GM12864 (cell line): ENCODE data around the gene GABRD.

ENCODE experiments used
- DNase-seq: peaks from one replicate; pipeline ENCODE4 v3.0.0-alpha.2; 2011; ENCODE audit warnings: low read depth
- H3K4me3 ChIP-seq: 2 replicates; pipeline ENCODE4 v1.5.1; 2011; ENCODE audit warnings: mild to moderate bottlenecking, low read depth, low read length, control low read depth
- CTCF ChIP-seq: IDR thresholded peaks from 2 replicates; pipeline ENCODE4 v1.5.1; 2011; ENCODE audit warnings: low read depth, mild to moderate bottlenecking, moderate library complexity, low read length, control low read depth, inconsistent platforms; ENCODE audit errors: missing control alignments

The GABRD gene

DNA sequence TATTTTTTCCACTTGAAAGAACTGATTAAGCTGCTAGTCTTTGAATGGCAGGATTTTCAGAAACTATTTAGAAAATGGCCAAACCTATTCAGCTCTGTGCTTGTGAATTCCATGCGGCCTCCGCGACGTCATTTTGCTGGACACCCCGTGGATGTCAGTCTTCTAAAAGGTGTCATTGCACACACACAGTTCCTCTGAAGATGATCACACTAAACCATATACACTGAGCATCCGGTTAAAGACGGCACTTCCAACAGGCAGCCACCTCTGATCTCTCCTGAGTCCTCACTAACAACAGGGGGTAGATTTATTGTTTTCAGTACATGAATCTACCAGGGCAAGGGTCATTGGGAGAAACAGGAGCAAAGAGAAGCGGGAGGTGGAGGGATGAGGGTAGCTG is 24.6 kb upstream of the GABRD start:
- DNase-seq, result no peak
- no peak overlapping the region for H3K4me3 ChIP-seq
- TF ChIP-seq CTCF, result no peak

GRCh38 chr1:1996207-1996651 is 22.9 kb upstream of the GABRD start:
- no peak for TF ChIP-seq CTCF
- DNase-seq, result no peak
- H3K4me3 ChIP-seq, result no peak overlapping the region

GRCh38 chr1:1997576-1997975 is 21.6 kb upstream of the GABRD start:
- TF ChIP-seq CTCF, result no peak
- H3K4me3 ChIP-seq, result no peak overlapping the region
- DNase-seq, result no peak

DNA sequence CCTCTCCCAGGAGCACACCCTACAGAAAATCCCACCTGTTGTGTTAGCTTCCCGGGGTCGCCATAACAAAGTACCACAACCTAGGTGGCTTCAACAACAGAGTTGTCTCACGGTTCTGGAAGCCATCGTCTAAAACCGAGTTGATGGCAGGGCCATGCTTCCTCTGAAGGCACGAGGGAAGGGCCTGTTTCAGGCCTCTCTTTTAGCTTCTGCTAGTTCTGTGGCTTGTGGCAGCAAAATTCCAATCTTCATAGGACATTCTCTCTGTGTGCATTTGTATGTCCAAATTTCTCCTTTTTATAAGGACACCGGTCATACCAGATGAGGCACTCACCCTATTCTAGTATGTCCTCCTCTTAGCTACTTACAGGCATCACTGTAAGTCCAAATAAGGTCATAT is 18.7 kb upstream of the GABRD start:
- H3K4me3 ChIP-seq, result no peak overlapping the region
- no peak for DNase-seq
- no peak for TF ChIP-seq CTCF

- no peak for DNase-seq
- no peak overlapping the region for H3K4me3 ChIP-seq
- no peak for TF ChIP-seq CTCF
Measured at GRCh38 chr1:2000850-2001249, 18.3 kb upstream of the GABRD start.

GRCh38 chr1:2001773-2002411 is 17.3 kb upstream of the GABRD start:
- no peak overlapping the region for H3K4me3 ChIP-seq
- no peak for DNase-seq
- no peak for TF ChIP-seq CTCF

DNA sequence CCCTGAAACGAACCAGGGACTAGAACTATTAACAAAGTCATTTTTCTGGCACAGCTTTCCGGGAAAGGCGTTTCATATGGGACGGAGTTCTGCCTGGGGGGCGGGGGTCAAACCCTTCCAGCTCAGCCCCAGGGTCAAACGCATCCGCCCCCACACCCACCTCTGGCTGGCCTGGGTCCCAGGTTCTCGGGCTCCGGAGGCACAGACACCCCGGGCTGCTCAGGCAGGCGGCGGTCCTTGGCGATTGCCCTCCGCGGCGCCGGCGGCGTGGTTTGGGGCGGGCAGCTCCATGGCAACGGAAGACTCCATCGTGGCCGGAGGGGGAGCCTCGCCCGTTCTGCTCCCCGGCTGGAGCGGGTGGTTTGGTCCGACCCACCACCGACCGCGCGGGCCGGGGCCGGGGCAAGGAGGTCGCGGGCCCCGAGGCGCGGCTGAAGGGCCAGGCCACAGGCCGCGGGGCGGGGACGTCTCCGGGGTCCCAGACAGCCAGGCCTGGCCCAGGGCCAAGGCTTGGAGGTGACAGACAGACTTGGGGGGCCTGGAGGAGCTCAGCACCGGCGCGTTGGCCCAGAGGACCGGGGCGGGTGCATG is 15.5 kb upstream of the GABRD start, which contains the start of gene CFAP74:
CFAP74 (minus strand) TSS at position 246 of the 591 bp plus-strand sequence. CDS start 12,830 bp downstream, outside the sequence.
- no peak for DNase-seq
- TF ChIP-seq CTCF, result no peak
- H3K4me3 ChIP-seq, result no peak within 1 kb of the TSS
